ENCODE measurements around the gene ITFG1. TPM values are rescaled to one million over a fixed set of nuclear protein-coding genes. Genes with fewer than 3 reads are reported as not detected.

ITFG1 gene
- total and polyA plus RNA-seq, 9 of the 15 experiments (the other 6 are each of a cell fraction or from before 2014, with no cell fraction given): 17.1 to 83.5 (median 35.8) TPM

DNA sequence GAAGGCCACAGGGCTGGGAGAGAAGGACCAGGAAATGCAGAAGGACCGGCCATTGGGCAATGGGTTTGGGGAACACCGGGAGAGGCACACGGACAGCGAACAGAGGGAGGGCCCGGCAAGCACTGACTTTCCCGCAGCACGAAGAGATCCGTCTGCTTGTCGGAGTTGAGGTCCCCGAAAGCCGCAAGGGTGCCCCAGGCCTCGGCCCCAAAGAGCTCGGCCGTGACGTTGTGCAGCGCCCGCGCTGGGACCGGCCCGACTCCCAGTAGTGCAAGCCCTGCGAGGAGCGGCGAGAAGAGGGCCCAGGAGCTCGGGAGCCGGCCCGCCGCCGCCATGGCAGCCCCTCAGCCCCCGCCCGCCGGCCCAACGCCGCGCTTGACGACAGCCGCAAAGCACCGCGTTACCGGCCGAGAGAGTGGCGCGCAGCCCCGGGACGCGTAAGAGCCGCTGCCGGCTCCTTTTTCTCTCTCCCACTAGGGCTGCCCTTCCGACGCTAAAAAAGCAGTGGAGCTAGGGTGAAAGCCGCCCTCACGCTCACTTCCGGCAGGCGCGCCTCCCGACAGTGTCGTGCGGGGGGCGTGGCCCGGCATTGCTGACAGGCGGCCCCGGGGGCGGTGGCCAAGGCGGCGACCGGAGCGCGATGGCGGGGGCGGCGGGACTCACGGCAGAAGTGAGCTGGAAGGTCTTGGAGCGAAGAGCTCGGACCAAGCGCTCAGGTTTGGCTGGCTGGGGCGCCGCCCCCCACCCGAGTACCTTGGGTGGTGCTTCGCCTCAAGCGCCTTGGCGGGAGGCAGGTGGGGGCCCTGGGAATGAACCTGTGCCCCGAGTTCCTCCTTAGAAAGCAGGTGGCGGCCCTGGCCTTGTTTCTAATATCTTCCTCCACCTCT is at the start of gene ITFG1, which contains the start of gene PHKB (continued):
- TF ChIP-seq CXXC5 (CRISPR knock-in tag; IDR thresholded peaks at IDR 0.05) (peak; percentile 58; the same call in 1 of the 2 replicates), JUNB (CRISPR knock-in tag; conservative IDR thresholded peaks at IDR 0.05) (no peak), ELK3 (CRISPR knock-in tag; IDR thresholded peaks at IDR 0.05) (no peak), RB1 (IDR thresholded peaks at IDR 0.05; ENCODE audit: low read depth) (peak; percentile 68; the same call in 1 of the 2 replicates), ZNF511 (CRISPR knock-in tag; IDR thresholded peaks at IDR 0.05) (no peak), CCNT2 (IDR thresholded peaks at IDR 0.05; ENCODE audit: borderline replicate concordance, extremely low read depth, insufficient read length, low read depth, low read length) (peak; percentile 61), MXI1 (IDR thresholded peaks at IDR 0.05; ENCODE audit: low read depth, low read length) (no peak), EHMT2 (IDR thresholded peaks at IDR 0.05) (no peak), ZC3H8 (IDR thresholded peaks at IDR 0.05) (no peak), MEF2A (IDR thresholded peaks at IDR 0.05; ENCODE audit: control insufficient read depth, low read depth, low read length) (no peak), GTF3C2 (IDR thresholded peaks at IDR 0.05; ENCODE audit: borderline replicate concordance, extremely low read depth, insufficient read length) (no peak), ZNF586 (CRISPR knock-in tag; conservative IDR thresholded peaks at IDR 0.05) (no peak), ZBTB33 (CRISPR knock-in tag; IDR thresholded peaks at IDR 0.05) (no peak), MYBL2 (IDR thresholded peaks at IDR 0.05; ENCODE audit: low read depth) (no peak), MYBL2 (CRISPR knock-in tag; IDR thresholded peaks at IDR 0.05; ENCODE audit: borderline replicate concordance) (no peak), ETV1 (tag; conservative IDR thresholded peaks at IDR 0.05; ENCODE audit: low read depth) (peak; percentile 48; the same call in 1 of the 2 replicates)
